ENCODE results near the gene KRTAP20-4.

Gene KRTAP20-4

GRCh38 chr21:30580132-30580531, 40.3 kb upstream of the KRTAP20-4 start:
- no peak overlapping the region for H3K27ac ChIP-seq (ENCODE audit: low read depth, low read length)

GRCh38 chr21:30582870-30583269, 37.6 kb upstream of the KRTAP20-4 start:
- Histone ChIP-seq H3K4me3 (ENCODE audit: insufficient read depth, low read length, poor library complexity, severe bottlenecking) (no peak overlapping the region), H3K27me3 (ENCODE audit: low read length) (no peaks in the 10 kb centered on the region), H3K27ac (ENCODE audit: low read depth, low read length) (no peak overlapping the region), H3K9ac (ENCODE audit: low read length) (no peak overlapping the region), H3K9me2 (replicated peaks; ENCODE audit: insufficient read depth, low read length) (no peaks in the 10 kb centered on the region), H2AFZ (ENCODE audit: low read depth, low read length, severe bottlenecking) (no peak overlapping the region), H3K79me2 (ENCODE audit: insufficient read depth, low read length) (no peaks in the 10 kb centered on the region), H3F3A (ENCODE audit: insufficient read depth) (no peaks in the 10 kb centered on the region), H4K20me1 (ENCODE audit: low read depth, low read length) (no peaks in the 10 kb centered on the region), H3K36me3 (ENCODE audit: low read length) (no peaks in the 10 kb centered on the region), H3K4me2 (ENCODE audit: low read depth, low read length, poor library complexity, severe bottlenecking) (no peak overlapping the region), H3K9me3 (ENCODE audit: insufficient read depth, low read length) (no peaks in the 10 kb centered on the region)
- TF ChIP-seq EZH2phosphoT487 (conservative IDR thresholded peaks at IDR 0.05; ENCODE audit: low read length) (no peak), CTCF (IDR thresholded peaks at IDR 0.05; ENCODE audit: insufficient read depth, low read length, poor library complexity, severe bottlenecking) (no peak)

More at GRCh38 chr21:30580132-30580531, 40.3 kb upstream of the KRTAP20-4 start:
- no peak for TF ChIP-seq CTCF (IDR thresholded peaks at IDR 0.05; ENCODE audit: insufficient read depth, low read length, poor library complexity, severe bottlenecking)
- TF ChIP-seq EZH2phosphoT487 (conservative IDR thresholded peaks at IDR 0.05; ENCODE audit: low read length) = no peak
- Histone ChIP-seq H3K36me3 (ENCODE audit: low read length) (no peaks in the 10 kb centered on the region), H3K79me2 (ENCODE audit: insufficient read depth, low read length) (no peaks in the 10 kb centered on the region), H2AFZ (ENCODE audit: low read depth, low read length, severe bottlenecking) (no peak overlapping the region), H3K27me3 (ENCODE audit: low read length) (no peaks in the 10 kb centered on the region), H3K9ac (ENCODE audit: low read length) (no peak overlapping the region), H3K4me3 (ENCODE audit: insufficient read depth, low read length, poor library complexity, severe bottlenecking) (no peak overlapping the region), H3F3A (ENCODE audit: insufficient read depth) (no peaks in the 10 kb centered on the region), H4K20me1 (ENCODE audit: low read depth, low read length) (no peaks in the 10 kb centered on the region), H3K9me2 (replicated peaks; ENCODE audit: insufficient read depth, low read length) (no peaks in the 10 kb centered on the region), H3K9me3 (ENCODE audit: insufficient read depth, low read length) (no peaks in the 10 kb centered on the region), H3K4me2 (ENCODE audit: low read depth, low read length, poor library complexity, severe bottlenecking) (no peak overlapping the region)

GRCh38 chr21:30590297-30590696, 30.1 kb upstream of the KRTAP20-4 start, which contains the start of gene KRTAP22-2:
TSS of gene KRTAP22-2 (minus strand) at chr21:30590397.
- H3F3A ChIP-seq (ENCODE audit: insufficient read depth) = no peaks in the 10 kb centered on the region
- TF ChIP-seq CTCF (IDR thresholded peaks at IDR 0.05; ENCODE audit: insufficient read depth, low read length, poor library complexity, severe bottlenecking) = no peak
- no peak for TF ChIP-seq EZH2phosphoT487 (conservative IDR thresholded peaks at IDR 0.05; ENCODE audit: low read length)
- no peak within 1 kb of the TSS for H3K4me2 ChIP-seq (ENCODE audit: low read depth, low read length, poor library complexity, severe bottlenecking)
- no peaks in the 10 kb centered on the region for H3K79me2 ChIP-seq (ENCODE audit: insufficient read depth, low read length)
- H3K36me3 ChIP-seq (ENCODE audit: low read length) = no peaks in the 10 kb centered on the region
- H4K20me1 ChIP-seq (ENCODE audit: low read depth, low read length) = no peaks in the 10 kb centered on the region
- H2AFZ ChIP-seq (ENCODE audit: low read depth, low read length, severe bottlenecking) = no peak within 1 kb of the TSS
- no peak within 1 kb of the TSS for H3K4me3 ChIP-seq (ENCODE audit: insufficient read depth, low read length, poor library complexity, severe bottlenecking)
- H3K27ac ChIP-seq (ENCODE audit: low read depth, low read length) = no peak within 1 kb of the TSS
- H3K9me2 ChIP-seq (replicated peaks; ENCODE audit: insufficient read depth, low read length) = no peaks in the 10 kb centered on the region
- no peak within 1 kb of the TSS for H3K9ac ChIP-seq (ENCODE audit: low read length)
- H3K9me3 ChIP-seq (ENCODE audit: insufficient read depth, low read length) = no peaks in the 10 kb centered on the region
- H3K27me3 ChIP-seq (ENCODE audit: low read length) = no peaks in the 10 kb centered on the region

Measured in SU-DHL-6 (cell line).